GM12864 (cell line): ENCODE measurements around the gene CFLAR.
"Not testable (repeated sequence)": the region's sequence is repeated elsewhere in the genome, so short reads cannot be mapped to it uniquely, and the experiment has no call there.

Experiments used
- DNase-seq: peaks from one replicate; pipeline ENCODE4 v3.0.0-alpha.2; 2011; ENCODE audit warnings: low read depth
- H3K4me3 ChIP-seq: 2 replicates; pipeline ENCODE4 v1.5.1; 2011; ENCODE audit warnings: mild to moderate bottlenecking, low read depth, low read length, control low read depth
- CTCF ChIP-seq: IDR thresholded peaks from 2 replicates; pipeline ENCODE4 v1.5.1; 2011; ENCODE audit warnings: low read depth, mild to moderate bottlenecking, moderate library complexity, low read length, control low read depth, inconsistent platforms; ENCODE audit errors: missing control alignments

The CFLAR gene

GRCh38 chr2:201109186-201109585 is 6.8 kb upstream of the CFLAR start:
- TF ChIP-seq CTCF = no peak
- DNase-seq = no peak
- H3K4me3 ChIP-seq = no peak overlapping the region

GRCh38 chr2:201110615-201111014 is 5.3 kb upstream of the CFLAR start:
- DNase-seq = no peak
- TF ChIP-seq CTCF = no peak
- H3K4me3 ChIP-seq = no peak overlapping the region

DNA sequence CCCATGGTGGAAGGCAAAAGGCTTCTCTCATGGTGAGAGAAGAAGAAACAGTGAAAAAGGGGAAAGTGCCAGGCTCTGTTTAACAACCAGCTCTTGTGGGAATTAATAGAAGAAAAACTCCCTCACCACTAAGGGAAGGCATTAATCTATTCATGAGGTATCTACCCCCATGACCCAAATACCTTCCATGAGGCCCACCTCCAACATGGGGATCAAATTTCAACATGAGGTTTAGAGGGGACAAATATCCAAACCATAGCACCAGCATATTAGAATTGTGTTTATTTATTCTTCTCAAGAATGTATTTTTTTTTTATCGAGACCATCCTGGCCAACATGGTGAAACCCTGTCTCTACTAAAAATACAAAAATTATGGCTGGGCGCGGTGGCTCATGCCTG is 4.9 kb upstream of the CFLAR start:
- H3K4me3 ChIP-seq = no peak overlapping the region
- TF ChIP-seq CTCF = no peak
- no peak for DNase-seq

- no peak for DNase-seq
- no peak for TF ChIP-seq CTCF
- H3K4me3 ChIP-seq = no peak overlapping the region
Observed at GRCh38 chr2:201114350-201114749, 1.6 kb upstream of the CFLAR start.

GRCh38 chr2:201114846-201115245 is 1.1 kb upstream of the CFLAR start:
- TF ChIP-seq CTCF = no peak
- peak overlapping the region; percentile 39 for H3K4me3 ChIP-seq
- DNase-seq = no peak

DNA sequence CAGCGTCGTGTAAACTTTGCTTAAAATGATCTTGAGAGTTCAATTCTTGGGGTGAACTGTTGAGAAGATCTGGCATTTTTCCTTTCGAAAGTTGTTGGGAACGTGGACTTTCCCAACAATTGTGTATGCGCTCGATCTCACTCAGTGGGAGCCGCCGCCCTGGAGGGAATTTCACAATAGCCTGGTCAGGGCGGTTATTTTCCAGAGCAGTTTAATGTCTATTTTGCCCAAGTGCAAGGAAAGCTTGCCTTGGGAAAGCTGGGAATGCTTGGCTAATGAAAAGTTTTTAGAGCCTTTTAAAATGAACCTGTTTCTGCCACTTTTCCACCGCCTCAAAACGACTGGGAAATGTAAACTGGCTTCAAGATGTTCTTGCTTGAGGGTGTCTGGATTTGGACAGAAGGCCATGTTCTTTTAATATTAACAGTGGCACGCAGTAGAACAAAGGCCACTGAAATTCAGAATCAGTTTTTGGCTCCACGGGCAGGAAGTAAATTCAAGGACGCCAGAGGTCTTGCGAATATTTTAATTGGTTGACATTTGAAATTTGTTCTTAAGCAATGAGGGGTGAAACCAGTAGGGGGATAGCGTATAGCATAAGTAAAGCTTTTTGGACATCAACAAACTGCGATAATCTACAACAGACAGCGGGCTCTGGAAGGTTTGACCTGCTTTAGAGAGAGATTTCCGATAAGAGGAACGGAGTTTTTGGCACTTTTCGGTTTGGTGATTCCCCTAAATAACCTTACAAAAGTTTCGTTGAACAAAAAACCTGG is 1.2 kb downstream of the CFLAR start:
- DNase-seq = no peak
- TF ChIP-seq CTCF = peak; percentile 45
- H3K4me3 ChIP-seq = peak overlapping the region; percentile 83

GRCh38 chr2:201117735-201118094 is 1.8 kb downstream of the CFLAR start:
- peak overlapping the region; percentile 83 for H3K4me3 ChIP-seq
- not testable (repeated sequence) for DNase-seq
